ENCODE measurements around the gene WNT3. TPM values are rescaled to one million over a fixed set of nuclear protein-coding genes. Genes with fewer than 3 reads are reported as not detected.

Gene WNT3
- total and polyA plus RNA-seq, 10 of the 15 experiments (the other 5 are each of a cell fraction or from before 2014, with no cell fraction given), result 0.01 to 0.03 TPM; not detected in 8

GRCh38 chr17:46730026-46730425 lies 88.5 kb downstream of the WNT3 start (continued):
- TF ChIP-seq, protein P1, sequence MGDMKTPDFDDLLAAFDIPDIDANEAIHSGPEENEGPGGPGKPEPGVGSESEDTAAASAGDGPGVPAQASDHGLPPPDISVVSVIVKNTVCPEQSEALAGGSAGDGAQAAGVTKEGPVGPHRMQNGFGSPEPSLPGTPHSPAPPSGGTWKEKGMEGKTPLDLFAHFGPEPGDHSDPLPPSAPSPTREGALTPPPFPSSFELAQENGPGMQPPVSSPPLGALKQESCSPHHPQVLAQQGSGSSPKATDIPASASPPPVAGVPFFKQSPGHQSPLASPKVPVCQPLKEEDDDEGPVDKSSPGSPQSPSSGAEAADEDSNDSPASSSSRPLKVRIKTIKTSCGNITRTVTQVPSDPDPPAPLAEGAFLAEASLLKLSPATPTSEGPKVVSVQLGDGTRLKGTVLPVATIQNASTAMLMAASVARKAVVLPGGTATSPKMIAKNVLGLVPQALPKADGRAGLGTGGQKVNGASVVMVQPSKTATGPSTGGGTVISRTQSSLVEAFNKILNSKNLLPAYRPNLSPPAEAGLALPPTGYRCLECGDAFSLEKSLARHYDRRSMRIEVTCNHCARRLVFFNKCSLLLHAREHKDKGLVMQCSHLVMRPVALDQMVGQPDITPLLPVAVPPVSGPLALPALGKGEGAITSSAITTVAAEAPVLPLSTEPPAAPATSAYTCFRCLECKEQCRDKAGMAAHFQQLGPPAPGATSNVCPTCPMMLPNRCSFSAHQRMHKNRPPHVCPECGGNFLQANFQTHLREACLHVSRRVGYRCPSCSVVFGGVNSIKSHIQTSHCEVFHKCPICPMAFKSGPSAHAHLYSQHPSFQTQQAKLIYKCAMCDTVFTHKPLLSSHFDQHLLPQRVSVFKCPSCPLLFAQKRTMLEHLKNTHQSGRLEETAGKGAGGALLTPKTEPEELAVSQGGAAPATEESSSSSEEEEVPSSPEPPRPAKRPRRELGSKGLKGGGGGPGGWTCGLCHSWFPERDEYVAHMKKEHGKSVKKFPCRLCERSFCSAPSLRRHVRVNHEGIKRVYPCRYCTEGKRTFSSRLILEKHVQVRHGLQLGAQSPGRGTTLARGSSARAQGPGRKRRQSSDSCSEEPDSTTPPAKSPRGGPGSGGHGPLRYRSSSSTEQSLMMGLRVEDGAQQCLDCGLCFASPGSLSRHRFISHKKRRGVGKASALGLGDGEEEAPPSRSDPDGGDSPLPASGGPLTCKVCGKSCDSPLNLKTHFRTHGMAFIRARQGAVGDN (IDR thresholded peaks at IDR 0.05), result no peak
- TF ChIP-seq STAT1 (conservative IDR thresholded peaks at IDR 0.05) (no peak), SUPT20H (IDR thresholded peaks at IDR 0.05; ENCODE audit: borderline replicate concordance, control insufficient read depth, low read depth, low read length) (no peak), ZSCAN29 (IDR thresholded peaks at IDR 0.05) (no peak), NR2C2 (IDR thresholded peaks at IDR 0.05; ENCODE audit: borderline replicate concordance, control insufficient read depth, insufficient read length, low read depth) (no peak)

DNA sequence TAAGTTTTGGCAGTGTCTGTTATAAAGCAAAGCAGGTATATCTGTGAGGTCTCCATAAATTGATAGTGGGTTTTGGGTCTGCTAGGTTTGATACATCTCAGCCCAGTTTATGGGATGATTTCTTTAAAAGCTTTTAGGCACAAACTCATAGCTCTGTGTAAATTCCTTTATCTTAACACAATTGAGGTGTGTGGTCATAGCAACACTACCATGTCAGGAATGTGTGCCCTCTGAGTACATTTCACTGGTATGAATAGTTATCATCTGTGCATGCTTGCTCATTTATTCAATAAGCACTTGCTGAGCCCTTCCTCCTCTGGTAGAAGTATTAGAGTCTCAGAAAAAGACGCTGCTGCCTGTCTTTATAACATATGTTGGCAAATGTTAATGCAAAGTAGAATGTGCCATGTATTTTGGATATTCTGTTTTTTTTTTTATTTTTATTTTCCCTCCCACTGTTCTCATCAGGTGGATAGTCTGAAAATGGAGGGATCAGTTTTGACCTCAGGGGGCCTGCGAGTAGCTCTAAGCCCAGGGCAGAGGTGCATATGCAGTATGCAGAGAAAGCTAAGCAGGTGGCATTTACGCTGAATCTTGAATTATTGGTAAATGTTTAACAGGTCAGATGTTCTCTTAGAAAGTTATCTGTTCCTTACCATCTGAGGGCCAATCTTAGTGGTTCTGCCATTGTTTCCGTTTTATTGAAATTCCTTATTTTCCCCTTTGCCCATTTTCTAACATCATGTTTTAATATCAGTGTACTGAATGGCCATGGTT lies 90.7 kb downstream of the WNT3 start:
- in situ Hi-C loops (cut with MboI), result loop anchor here (5.0 kb wide), 1 partner anchor 35 kb away; no protein-coding TSS in a partner anchor
- intact Hi-C loops (cut with micrococcal nuclease; ENCODE audit: unreplicated experiment), result no loop called here
- WGBS (ENCODE audit: insufficient coverage, insufficient replicate concordance, low lambda C conversion rate, missing lambda C conversion rate), result 84% methylated on average over 4 of the region's 4 CpGs
- TF ChIP-seq IRF4 (IDR thresholded peaks at IDR 0.05; ENCODE audit: low read depth, low read length) (no peak), ZNF24 (IDR thresholded peaks at IDR 0.05) (no peak), HDAC2 (IDR thresholded peaks at IDR 0.05) (no peak), TARDBP (IDR thresholded peaks at IDR 0.05; ENCODE audit: borderline replicate concordance) (no peak), HSF1 (IDR thresholded peaks at IDR 0.05; ENCODE audit: low read depth, low read length) (no peak)
- TF ChIP-seq, protein P2, sequence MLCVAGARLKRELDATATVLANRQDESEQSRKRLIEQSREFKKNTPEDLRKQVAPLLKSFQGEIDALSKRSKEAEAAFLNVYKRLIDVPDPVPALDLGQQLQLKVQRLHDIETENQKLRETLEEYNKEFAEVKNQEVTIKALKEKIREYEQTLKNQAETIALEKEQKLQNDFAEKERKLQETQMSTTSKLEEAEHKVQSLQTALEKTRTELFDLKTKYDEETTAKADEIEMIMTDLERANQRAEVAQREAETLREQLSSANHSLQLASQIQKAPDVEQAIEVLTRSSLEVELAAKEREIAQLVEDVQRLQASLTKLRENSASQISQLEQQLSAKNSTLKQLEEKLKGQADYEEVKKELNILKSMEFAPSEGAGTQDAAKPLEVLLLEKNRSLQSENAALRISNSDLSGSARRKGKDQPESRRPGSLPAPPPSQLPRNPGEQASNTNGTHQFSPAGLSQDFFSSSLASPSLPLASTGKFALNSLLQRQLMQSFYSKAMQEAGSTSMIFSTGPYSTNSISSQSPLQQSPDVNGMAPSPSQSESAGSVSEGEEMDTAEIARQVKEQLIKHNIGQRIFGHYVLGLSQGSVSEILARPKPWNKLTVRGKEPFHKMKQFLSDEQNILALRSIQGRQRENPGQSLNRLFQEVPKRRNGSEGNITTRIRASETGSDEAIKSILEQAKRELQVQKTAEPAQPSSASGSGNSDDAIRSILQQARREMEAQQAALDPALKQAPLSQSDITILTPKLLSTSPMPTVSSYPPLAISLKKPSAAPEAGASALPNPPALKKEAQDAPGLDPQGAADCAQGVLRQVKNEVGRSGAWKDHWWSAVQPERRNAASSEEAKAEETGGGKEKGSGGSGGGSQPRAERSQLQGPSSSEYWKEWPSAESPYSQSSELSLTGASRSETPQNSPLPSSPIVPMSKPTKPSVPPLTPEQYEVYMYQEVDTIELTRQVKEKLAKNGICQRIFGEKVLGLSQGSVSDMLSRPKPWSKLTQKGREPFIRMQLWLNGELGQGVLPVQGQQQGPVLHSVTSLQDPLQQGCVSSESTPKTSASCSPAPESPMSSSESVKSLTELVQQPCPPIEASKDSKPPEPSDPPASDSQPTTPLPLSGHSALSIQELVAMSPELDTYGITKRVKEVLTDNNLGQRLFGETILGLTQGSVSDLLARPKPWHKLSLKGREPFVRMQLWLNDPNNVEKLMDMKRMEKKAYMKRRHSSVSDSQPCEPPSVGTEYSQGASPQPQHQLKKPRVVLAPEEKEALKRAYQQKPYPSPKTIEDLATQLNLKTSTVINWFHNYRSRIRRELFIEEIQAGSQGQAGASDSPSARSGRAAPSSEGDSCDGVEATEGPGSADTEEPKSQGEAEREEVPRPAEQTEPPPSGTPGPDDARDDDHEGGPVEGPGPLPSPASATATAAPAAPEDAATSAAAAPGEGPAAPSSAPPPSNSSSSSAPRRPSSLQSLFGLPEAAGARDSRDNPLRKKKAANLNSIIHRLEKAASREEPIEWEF (IDR thresholded peaks at IDR 0.05; ENCODE audit: insufficient replicate concordance, low read depth, low read length), result no peak

More for the DNA sequence above, 90.7 kb downstream of the WNT3 start:
- no peak for FAIRE-seq
- no TSS peak for BruUV-seq (replicated peaks)
- Histone ChIP-seq H3K9me3 (replicated peaks; ENCODE audit: control insufficient read depth, insufficient read depth, low read length) (no peaks in the 10 kb centered on the region), H3K36me3 (ENCODE audit: control insufficient read depth in 2 of 2, insufficient read depth in 2 of 2, low read length in 1 of 2) (peaks cover 0 to 5% of the 10 kb centered on the region in 2 experiments; a peak in 1 of 4 replicates), H3K4me3 (no peak overlapping the region), H3K9ac (ENCODE audit: control insufficient read depth, insufficient read depth, low read length) (no peak overlapping the region), H3K4me2 (ENCODE audit: control insufficient read depth, insufficient read depth) (no peak overlapping the region), H3K27me3 (replicated peaks in 1 of 2; ENCODE audit: control insufficient read depth in 2 of 2, insufficient read depth in 2 of 2, low read length in 1 of 2) (no peaks in the 10 kb centered on the region), H3K4me1 (ENCODE audit: control insufficient read depth, insufficient read depth, low read length) (0 out of 2 replicates have a peak, but pooled peaks cover 3% of the 10 kb centered on the region), H2AFZ (ENCODE audit: control insufficient read depth, low read depth, low read length) (no peak overlapping the region), H4K20me1 (ENCODE audit: control insufficient read depth, insufficient read depth) (no peaks in the 10 kb centered on the region), H3K27ac (ENCODE audit: control insufficient read depth, insufficient read depth) (no peak overlapping the region), H3K79me2 (ENCODE audit: control insufficient read depth, insufficient read depth, low read length) (no peaks in the 10 kb centered on the region)
- ChIA-PET RAD21 (ENCODE audit: unreplicated experiment) (no interaction called here), POLR2A (no interaction called here), CTCF (interaction anchor here (0.6 kb wide), 1 partner anchor 23 kb away, joined by 3 read pairs; no protein-coding TSS in a partner anchor), SMC1A (ENCODE audit: uncharacterized antibody, unreplicated experiment) (interaction anchor here (0.6 to 1.2 kb wide), 4 partner anchors 9 to 781 kb away, joined by 3 read pairs; no protein-coding TSS in a partner anchor)
- ATAC-seq, result no peak
- DNase-seq (ENCODE audit: low read depth, low spot score), result no peak

Measured in GM12878 (cell line).